HepG2 (cell line): ENCODE data around the gene ZNF17. TPM values are rescaled to one million over a fixed set of nuclear protein-coding genes. Genes with fewer than 3 reads are reported as not detected.

ENCODE experiments used
- EZH2 ChIP-seq: conservative IDR thresholded peaks from 2 replicates; pipeline ENCODE4 v1.6.1; 2012; ENCODE audit warnings: mild to moderate bottlenecking, low read depth, low read length, moderate library complexity
- GABPB1 ChIP-seq: IDR thresholded peaks from 2 replicates; pipeline ENCODE4 v1.6.1; 2016; ENCODE audit warnings: mild to moderate bottlenecking, missing genetic modification reagents, moderate library complexity, missing compliant biosample characterization
- KLF15 ChIP-seq: sonication (generic); formaldehyde crosslinking; IDR thresholded peaks from 2 replicates; pipeline ENCODE4 v1.8.1; 2023; ENCODE audit warnings: borderline replicate concordance, mild to moderate bottlenecking, inconsistent platforms, missing genetic modification reagents, mixed read lengths
- NFE2L2 ChIP-seq: fragments of 150-350 bp; IDR thresholded peaks from 2 replicates; pipeline ENCODE4 v1.6.1; 2014; ENCODE audit warnings: low read length
- PHF8 ChIP-seq: sonication (generic); formaldehyde crosslinking; IDR thresholded peaks from 2 replicates; pipeline ENCODE4 v1.5.0; 2020; ENCODE audit warnings: missing genetic modification reagents
- SAP130 ChIP-seq: IDR thresholded peaks from 2 replicates; pipeline ENCODE4 v1.6.1; 2016; ENCODE audit warnings: low read depth
- SP4 ChIP-seq: sonication (generic); formaldehyde crosslinking; IDR thresholded peaks from 2 replicates; pipeline ENCODE4 v1.8.1; 2023; ENCODE audit warnings: mild to moderate bottlenecking, missing genetic modification reagents
- XBP1 ChIP-seq: sonication (generic); formaldehyde crosslinking; IDR thresholded peaks from 2 replicates; pipeline ENCODE4 v1.5.0; 2020; ENCODE audit warnings: missing genetic modification reagents
- ZFY ChIP-seq: sonication (generic); formaldehyde crosslinking; IDR thresholded peaks from 2 replicates; pipeline ENCODE4 v1.4.0; 2020; ENCODE audit warnings: missing genetic modification reagents
- ZNF24 ChIP-seq: fragments of 450-650 bp; IDR thresholded peaks from 2 replicates; pipeline ENCODE4 v1.6.1; 2017; ENCODE audit warnings: antibody characterized with exemption, mild to moderate bottlenecking
- ZNF292 ChIP-seq: sonication (generic); formaldehyde crosslinking; IDR thresholded peaks from 2 replicates; pipeline ENCODE4 v1.8.1; 2022; ENCODE audit warnings: mild to moderate bottlenecking, low read depth, missing genetic modification reagents, borderline replicate concordance
- ZNF350 ChIP-seq: sonication (generic); formaldehyde crosslinking; IDR thresholded peaks from 2 replicates; pipeline ENCODE4 v1.4.0; 2020; ENCODE audit warnings: mild to moderate bottlenecking, low read depth, missing genetic modification reagents, borderline replicate concordance
- polyA plus RNA-seq, 8 experiments: library from polyadenylated mRNA; depleted of rRNA in 3 of 8; stranded (reverse) in 7 of 8; unstranded in 1 of 8; fragments of >200 nt; fragmentation: Illumina TruSeq in 4 of 8; extraction: Trizol in 4 of 8; gene quantifications; 2 replicates each; pipeline versions ENCODE4 v1.2.1 to v1.2.3, GENCODE V29; 2011 to 2016; ENCODE audit warnings: low read depth in 4 of 8, missing spikeins in 1 of 8, mixed read lengths in 1 of 8; ENCODE audit not compliant: insufficient read depth in 1 of 8
- total RNA-seq, 5 experiments: library from RNA; depleted of rRNA; stranded (reverse); fragments of >200 nt; fragmentation: Illumina TruSeq; extraction: Trizol; gene quantifications; 2 replicates each; pipeline ENCODE4 v1.2.3, GENCODE V29; 2016; ENCODE audit warnings: low read depth in 1 of 5
- TF ChIP-seq, protein P1 (sequence below): sonication (generic); formaldehyde crosslinking; IDR thresholded peaks from 2 replicates; pipeline ENCODE4 v1.4.0; 2020; ENCODE audit warnings: missing genetic modification reagents
- TF ChIP-seq, protein P2 (sequence below): sonication (generic); formaldehyde crosslinking; IDR thresholded peaks from 2 replicates; pipeline ENCODE4 v1.9.0; 2021; ENCODE audit warnings: missing genetic modification reagents, borderline replicate concordance

The ZNF17 gene
- total and polyA plus RNA-seq, 2 of the 13 experiments (the other 11 are each of a cell fraction or from before 2014, with no cell fraction given): 3.7 to 10.1 TPM

DNA sequence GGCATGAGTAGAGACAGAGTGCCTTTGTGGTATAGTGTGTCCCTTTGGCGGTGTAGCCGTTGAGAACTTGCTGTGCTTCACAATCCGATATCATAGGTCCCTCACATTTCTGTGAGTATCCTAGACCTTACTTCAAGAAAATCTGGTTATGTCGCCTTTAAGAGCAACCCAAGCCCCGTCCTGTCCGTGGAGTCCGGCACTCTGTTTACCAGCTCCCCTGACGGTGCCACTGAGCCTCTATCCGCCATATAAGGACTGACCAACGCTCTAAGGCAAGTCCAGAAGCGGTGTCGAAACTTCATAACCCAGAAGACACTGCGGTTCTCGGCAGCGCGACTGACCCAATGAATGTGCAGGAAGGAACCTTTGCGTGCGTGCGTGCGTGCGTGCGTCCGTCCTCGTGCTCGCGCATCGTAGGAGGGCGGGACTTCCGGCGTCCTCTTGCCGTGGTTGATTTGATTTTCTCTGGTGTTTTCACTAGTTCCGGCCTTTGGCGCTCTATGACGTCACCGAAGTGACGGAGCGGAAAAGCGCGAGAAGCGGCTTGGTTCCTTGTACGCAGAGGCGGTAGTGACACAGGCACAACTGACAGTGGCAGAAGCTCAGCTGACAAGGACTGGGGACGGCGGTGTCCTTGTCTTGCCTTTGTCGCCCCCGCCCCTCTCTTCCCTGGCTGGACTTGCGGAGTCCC, 47.8 kb upstream of the ZNF17 start, which contains the start of the genes TRAPPC2B and ZNF547 (continued):
- peak; percentile 85; the same call in 1 of the 2 replicates for TF ChIP-seq ZNF350 (CRISPR knock-in tag)
- no peak for TF ChIP-seq KLF15
- TF ChIP-seq, protein P1, sequence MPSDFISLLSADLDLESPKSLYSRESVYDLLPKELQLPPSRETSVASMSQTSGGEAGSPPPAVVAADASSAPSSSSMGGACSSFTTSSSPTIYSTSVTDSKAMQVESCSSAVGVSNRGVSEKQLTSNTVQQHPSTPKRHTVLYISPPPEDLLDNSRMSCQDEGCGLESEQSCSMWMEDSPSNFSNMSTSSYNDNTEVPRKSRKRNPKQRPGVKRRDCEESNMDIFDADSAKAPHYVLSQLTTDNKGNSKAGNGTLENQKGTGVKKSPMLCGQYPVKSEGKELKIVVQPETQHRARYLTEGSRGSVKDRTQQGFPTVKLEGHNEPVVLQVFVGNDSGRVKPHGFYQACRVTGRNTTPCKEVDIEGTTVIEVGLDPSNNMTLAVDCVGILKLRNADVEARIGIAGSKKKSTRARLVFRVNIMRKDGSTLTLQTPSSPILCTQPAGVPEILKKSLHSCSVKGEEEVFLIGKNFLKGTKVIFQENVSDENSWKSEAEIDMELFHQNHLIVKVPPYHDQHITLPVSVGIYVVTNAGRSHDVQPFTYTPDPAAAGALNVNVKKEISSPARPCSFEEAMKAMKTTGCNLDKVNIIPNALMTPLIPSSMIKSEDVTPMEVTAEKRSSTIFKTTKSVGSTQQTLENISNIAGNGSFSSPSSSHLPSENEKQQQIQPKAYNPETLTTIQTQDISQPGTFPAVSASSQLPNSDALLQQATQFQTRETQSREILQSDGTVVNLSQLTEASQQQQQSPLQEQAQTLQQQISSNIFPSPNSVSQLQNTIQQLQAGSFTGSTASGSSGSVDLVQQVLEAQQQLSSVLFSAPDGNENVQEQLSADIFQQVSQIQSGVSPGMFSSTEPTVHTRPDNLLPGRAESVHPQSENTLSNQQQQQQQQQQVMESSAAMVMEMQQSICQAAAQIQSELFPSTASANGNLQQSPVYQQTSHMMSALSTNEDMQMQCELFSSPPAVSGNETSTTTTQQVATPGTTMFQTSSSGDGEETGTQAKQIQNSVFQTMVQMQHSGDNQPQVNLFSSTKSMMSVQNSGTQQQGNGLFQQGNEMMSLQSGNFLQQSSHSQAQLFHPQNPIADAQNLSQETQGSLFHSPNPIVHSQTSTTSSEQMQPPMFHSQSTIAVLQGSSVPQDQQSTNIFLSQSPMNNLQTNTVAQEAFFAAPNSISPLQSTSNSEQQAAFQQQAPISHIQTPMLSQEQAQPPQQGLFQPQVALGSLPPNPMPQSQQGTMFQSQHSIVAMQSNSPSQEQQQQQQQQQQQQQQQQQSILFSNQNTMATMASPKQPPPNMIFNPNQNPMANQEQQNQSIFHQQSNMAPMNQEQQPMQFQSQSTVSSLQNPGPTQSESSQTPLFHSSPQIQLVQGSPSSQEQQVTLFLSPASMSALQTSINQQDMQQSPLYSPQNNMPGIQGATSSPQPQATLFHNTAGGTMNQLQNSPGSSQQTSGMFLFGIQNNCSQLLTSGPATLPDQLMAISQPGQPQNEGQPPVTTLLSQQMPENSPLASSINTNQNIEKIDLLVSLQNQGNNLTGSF (CRISPR knock-in tag): no peak
- no peak for TF ChIP-seq NFE2L2
- TF ChIP-seq XBP1 (CRISPR knock-in tag): no peak
- peak; percentile 80 for TF ChIP-seq PHF8 (CRISPR knock-in tag)
- TF ChIP-seq GABPB1 (CRISPR knock-in tag): peak; percentile 99
- TF ChIP-seq EZH2: no peak
- TF ChIP-seq SAP130: peak; percentile 94
- TF ChIP-seq ZNF24: no peak
- TF ChIP-seq, protein P2, sequence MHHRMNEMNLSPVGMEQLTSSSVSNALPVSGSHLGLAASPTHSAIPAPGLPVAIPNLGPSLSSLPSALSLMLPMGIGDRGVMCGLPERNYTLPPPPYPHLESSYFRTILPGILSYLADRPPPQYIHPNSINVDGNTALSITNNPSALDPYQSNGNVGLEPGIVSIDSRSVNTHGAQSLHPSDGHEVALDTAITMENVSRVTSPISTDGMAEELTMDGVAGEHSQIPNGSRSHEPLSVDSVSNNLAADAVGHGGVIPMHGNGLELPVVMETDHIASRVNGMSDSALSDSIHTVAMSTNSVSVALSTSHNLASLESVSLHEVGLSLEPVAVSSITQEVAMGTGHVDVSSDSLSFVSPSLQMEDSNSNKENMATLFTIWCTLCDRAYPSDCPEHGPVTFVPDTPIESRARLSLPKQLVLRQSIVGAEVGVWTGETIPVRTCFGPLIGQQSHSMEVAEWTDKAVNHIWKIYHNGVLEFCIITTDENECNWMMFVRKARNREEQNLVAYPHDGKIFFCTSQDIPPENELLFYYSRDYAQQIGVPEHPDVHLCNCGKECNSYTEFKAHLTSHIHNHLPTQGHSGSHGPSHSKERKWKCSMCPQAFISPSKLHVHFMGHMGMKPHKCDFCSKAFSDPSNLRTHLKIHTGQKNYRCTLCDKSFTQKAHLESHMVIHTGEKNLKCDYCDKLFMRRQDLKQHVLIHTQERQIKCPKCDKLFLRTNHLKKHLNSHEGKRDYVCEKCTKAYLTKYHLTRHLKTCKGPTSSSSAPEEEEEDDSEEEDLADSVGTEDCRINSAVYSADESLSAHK: no peak
- peak; percentile 68; the same call in 1 of the 2 replicates for TF ChIP-seq SP4 (CRISPR knock-in tag)
- peak; percentile 56 for TF ChIP-seq ZFY (CRISPR knock-in tag)
- TF ChIP-seq ZNF292 (CRISPR knock-in tag): no peak
